AG04450 (cell line): ENCODE measurements around the gene HBZ. TPM values are rescaled to one million over a fixed set of nuclear protein-coding genes. Genes with fewer than 3 reads are reported as not detected.

Source experiments
- CTCF ChIA-PET: fragments of 300-600, 350-600 bp; formaldehyde crosslinking; extraction: SDS; loops from one replicate; lab custom pipeline; 2022; ENCODE audit warnings: antibody characterized with exemption, inconsistent platforms; lab: Charles Lee
- POLR2A ChIA-PET: fragments of 350-600 bp; formaldehyde crosslinking; extraction: SDS; loops from one replicate; lab custom pipeline; 2021; ENCODE audit warnings: antibody characterized with exemption, inconsistent platforms; lab: Yijun Ruan, JAX
- DNase-seq: peaks from one replicate; pipeline ENCODE4 v3.0.0-alpha.2; 2011; ENCODE audit warnings: low read depth, low spot score
- H3K27ac ChIP-seq: one replicate; pipeline ENCODE4 v1.5.1; 2012; ENCODE audit warnings: low read depth, low read length, control low read depth
- H3K27me3 ChIP-seq: one replicate; pipeline ENCODE4 v1.6.0; 2012; ENCODE audit warnings: low read length; ENCODE audit not compliant: control insufficient read depth, insufficient read depth
- H3K4me3 ChIP-seq: 2 replicates; pipeline ENCODE4 v1.5.1; 2011; ENCODE audit warnings: mild to moderate bottlenecking, low read depth, low read length, control low read depth
- H3K9me3 ChIP-seq: 2 replicates; pipeline ENCODE4 v1.5.1; 2012; ENCODE audit warnings: low read length; ENCODE audit not compliant: control insufficient read depth, insufficient read depth
- polyA plus RNA-seq: library from polyadenylated mRNA; depleted of rRNA; stranded (reverse); fragments of >200 nt; gene quantifications from 2 replicates; pipeline ENCODE4 v1.2.3, GENCODE V29; 2011
- TF ChIP-seq, protein P1 (sequence below): IDR thresholded peaks from 2 replicates; pipeline ENCODE4 v1.5.1; 2011; ENCODE audit warnings: low read depth, low read length, control low read depth, inconsistent platforms

HBZ gene
- polyA plus RNA-seq, 1 experiment = not detected

DNA sequence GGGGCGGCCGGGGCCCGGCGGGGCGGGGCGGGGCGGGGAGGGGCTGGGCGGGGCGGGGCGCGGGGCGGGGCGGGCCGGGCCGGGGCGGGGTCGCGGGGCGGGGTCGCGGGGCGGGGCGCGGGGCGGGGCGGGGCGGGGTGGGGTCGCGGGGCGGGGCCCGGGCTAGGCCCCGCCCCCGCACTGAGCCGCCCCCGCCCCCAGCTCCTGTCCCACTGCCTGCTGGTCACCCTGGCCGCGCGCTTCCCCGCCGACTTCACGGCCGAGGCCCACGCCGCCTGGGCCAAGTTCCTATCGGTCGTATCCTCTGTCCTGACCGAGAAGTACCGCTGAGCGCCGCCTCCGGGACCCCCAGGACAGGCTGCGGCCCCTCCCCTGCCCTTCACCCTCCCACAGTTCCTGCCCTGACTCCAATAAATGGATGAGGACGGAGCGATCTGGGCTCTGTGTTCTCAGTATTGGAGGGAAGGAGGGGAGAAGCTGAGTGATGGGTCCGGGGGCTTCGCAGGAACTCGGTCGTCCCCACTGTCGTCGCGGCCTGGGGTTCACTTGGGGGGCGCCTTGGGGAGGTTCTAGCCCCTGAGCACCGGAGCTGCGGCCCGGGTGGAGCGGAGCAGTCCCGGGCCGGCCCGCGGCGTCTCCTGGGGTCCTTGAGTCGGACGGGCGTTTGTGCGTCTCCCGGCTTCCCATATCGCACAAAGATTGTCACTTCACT, 12.5 kb downstream of the HBZ start:
- Histone ChIP-seq H3K9me3 (no peaks in the 10 kb centered on the region; the same call in 1 of the 2 replicates), H3K27ac (no peak overlapping the region), H3K27me3 (peaks cover 51% of the 10 kb centered on the region), H3K4me3 (no peak overlapping the region)
- ChIA-PET POLR2A (no interaction called here), CTCF (no interaction called here)
- DNase-seq = no peak
- TF ChIP-seq, protein P1, sequence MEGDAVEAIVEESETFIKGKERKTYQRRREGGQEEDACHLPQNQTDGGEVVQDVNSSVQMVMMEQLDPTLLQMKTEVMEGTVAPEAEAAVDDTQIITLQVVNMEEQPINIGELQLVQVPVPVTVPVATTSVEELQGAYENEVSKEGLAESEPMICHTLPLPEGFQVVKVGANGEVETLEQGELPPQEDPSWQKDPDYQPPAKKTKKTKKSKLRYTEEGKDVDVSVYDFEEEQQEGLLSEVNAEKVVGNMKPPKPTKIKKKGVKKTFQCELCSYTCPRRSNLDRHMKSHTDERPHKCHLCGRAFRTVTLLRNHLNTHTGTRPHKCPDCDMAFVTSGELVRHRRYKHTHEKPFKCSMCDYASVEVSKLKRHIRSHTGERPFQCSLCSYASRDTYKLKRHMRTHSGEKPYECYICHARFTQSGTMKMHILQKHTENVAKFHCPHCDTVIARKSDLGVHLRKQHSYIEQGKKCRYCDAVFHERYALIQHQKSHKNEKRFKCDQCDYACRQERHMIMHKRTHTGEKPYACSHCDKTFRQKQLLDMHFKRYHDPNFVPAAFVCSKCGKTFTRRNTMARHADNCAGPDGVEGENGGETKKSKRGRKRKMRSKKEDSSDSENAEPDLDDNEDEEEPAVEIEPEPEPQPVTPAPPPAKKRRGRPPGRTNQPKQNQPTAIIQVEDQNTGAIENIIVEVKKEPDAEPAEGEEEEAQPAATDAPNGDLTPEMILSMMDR = no peak

GRCh38 chr16:165539-166374, 13.3 kb downstream of the HBZ start, which contains the start of gene HBM:
HBM (plus strand) TSS chr16:165978; CDS start chr16:165998, 20 bp downstream.
- CTCF ChIA-PET = no interaction called here
- POLR2A ChIA-PET = no interaction called here
- no peak within 1 kb of the TSS for H3K27ac ChIP-seq
- TF ChIP-seq, protein P1 = no peak
- no peaks in the 10 kb centered on the region; the same call in 1 of the 2 replicates for H3K9me3 ChIP-seq
- H3K27me3 ChIP-seq = peaks cover 51% of the 10 kb centered on the region
- no peak within 1 kb of the TSS for H3K4me3 ChIP-seq
- DNase-seq = no peak

DNA sequence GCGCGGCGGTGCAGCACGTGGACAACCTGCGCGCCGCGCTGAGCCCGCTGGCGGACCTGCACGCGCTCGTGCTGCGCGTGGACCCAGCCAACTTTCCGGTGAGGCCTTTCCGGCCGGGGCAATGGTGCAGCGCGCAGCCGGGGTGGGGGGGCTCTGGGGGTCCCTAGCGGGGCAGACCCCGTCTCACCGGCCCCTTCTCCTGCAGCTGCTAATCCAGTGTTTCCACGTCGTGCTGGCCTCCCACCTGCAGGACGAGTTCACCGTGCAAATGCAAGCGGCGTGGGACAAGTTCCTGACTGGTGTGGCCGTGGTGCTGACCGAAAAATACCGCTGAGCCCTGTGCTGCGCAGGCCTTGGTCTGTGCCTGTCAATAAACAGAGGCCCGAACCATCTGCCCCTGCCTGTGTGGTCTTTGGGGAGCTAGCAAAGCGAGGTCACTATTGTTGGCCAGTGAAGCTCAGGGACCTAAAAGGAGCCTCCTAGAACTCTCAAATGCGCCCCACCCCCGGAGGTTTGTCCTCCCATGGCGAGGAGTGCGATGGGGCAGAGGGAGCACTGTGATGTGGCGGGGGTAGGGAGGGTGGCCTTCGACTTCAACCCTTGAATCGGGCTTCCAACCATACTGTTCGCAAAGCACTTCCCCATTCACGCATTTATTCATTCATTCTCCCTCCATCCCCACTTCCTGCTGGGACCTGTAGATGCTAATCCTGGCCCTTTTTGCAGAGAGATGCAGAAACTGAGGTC, 14.1 kb downstream of the HBZ start:
- H3K27ac ChIP-seq = no peak overlapping the region
- TF ChIP-seq, protein P1 = no peak
- CTCF ChIA-PET = no interaction called here
- POLR2A ChIA-PET = no interaction called here
- no peaks in the 10 kb centered on the region; the same call in 1 of the 2 replicates for H3K9me3 ChIP-seq
- no peak overlapping the region for H3K4me3 ChIP-seq
- peaks cover 47% of the 10 kb centered on the region for H3K27me3 ChIP-seq
- no peak for DNase-seq

- CTCF ChIA-PET = interaction anchor here (1.9 kb wide), 1 partner anchor 15 kb away, joined by 5 read pairs; no protein-coding TSS in a partner anchor
- DNase-seq = no peak
Measured at GRCh38 chr16:167122-167690, 14.8 kb downstream of the HBZ start.

More at GRCh38 chr16:167122-167690, 14.8 kb downstream of the HBZ start:
- TF ChIP-seq, protein P1 = no peak
- Histone ChIP-seq H3K4me3 (no peak overlapping the region), H3K9me3 (no peaks in the 10 kb centered on the region; the same call in 1 of the 2 replicates), H3K27me3 (peaks cover 47% of the 10 kb centered on the region), H3K27ac (no peak overlapping the region)
- POLR2A ChIA-PET = no interaction called here
